ENCODE results near the gene OR5AC2. TPM values are rescaled to one million over a fixed set of nuclear protein-coding genes. Genes with fewer than 3 reads are reported as not detected.

Gene OR5AC2
- total RNA-seq, 3 donors from 2014 or later (not counting 1 experiment from before 2014, with no cell fraction given) = not detected

GRCh38 chr3:98049271-98049670, 37.7 kb upstream of the OR5AC2 start:
- intact Hi-C loops (cut with micrococcal nuclease) = no loop called here
- ATAC-seq (no peak), DNase-seq (no peak)
- no peak overlapping the region for H3K4me3 ChIP-seq (ENCODE audit: low read length)
- no peak for TF ChIP-seq CTCF (IDR thresholded peaks at IDR 0.05)
- no peak overlapping the region for H3K4me3 Mint-ChIP-seq
- H3K9me3 Mint-ChIP-seq = no peaks in the 10 kb centered on the region
- 93% methylated on average over 1 of the region's 1 CpG for WGBS (ENCODE audit: insufficient coverage)
- no peaks in the 10 kb centered on the region for H3K36me3 ChIP-seq (ENCODE audit: control insufficient read depth, insufficient read depth, low read length)
- no peaks in the 10 kb centered on the region for H3K27me3 ChIP-seq (ENCODE audit: control insufficient read depth, insufficient read depth, low read length)
- no peak overlapping the region for H3K27ac ChIP-seq (ENCODE audit: low read length)
- H3K27ac Mint-ChIP-seq = no peak overlapping the region
- H3K4me1 ChIP-seq (ENCODE audit: control insufficient read depth, insufficient read depth, low read length) = no peaks in the 10 kb centered on the region
- H3K27me3 Mint-ChIP-seq (ENCODE audit: low read depth in 2 of 2) = peaks cover 3 to 31% of the 10 kb centered on the region in 2 donors
- no peaks in the 10 kb centered on the region for H3K36me3 Mint-ChIP-seq
- H3K4me1 Mint-ChIP-seq = no peaks in the 10 kb centered on the region
- no peaks in the 10 kb centered on the region for H3K9me3 ChIP-seq (ENCODE audit: control insufficient read depth, insufficient read depth, low read length)

GRCh38 chr3:98056035-98056434, 30.9 kb upstream of the OR5AC2 start:
- TF ChIP-seq CTCF (IDR thresholded peaks at IDR 0.05) = no peak
- no peak for DNase-seq
- Histone ChIP-seq H3K27me3 (ENCODE audit: control insufficient read depth, insufficient read depth, low read length) (no peaks in the 10 kb centered on the region), H3K36me3 (ENCODE audit: control insufficient read depth, insufficient read depth, low read length) (no peaks in the 10 kb centered on the region), H3K27ac (ENCODE audit: low read length) (no peak overlapping the region), H3K9me3 (ENCODE audit: control insufficient read depth, insufficient read depth, low read length) (no peaks in the 10 kb centered on the region), H3K4me3 (ENCODE audit: low read length) (no peak overlapping the region), H3K4me1 (ENCODE audit: control insufficient read depth, insufficient read depth, low read length) (no peaks in the 10 kb centered on the region)
- Mint-ChIP-seq H3K36me3 (no peaks in the 10 kb centered on the region), H3K27ac (no peak overlapping the region), H3K9me3 (peaks cover 0 to 2% of the 10 kb centered on the region in 2 donors), H3K4me3 (no peak overlapping the region), H3K27me3 (ENCODE audit: low read depth in 2 of 2) (peaks cover 6 to 13% of the 10 kb centered on the region in 2 donors), H3K4me1 (no peaks in the 10 kb centered on the region)
- no peak for ATAC-seq
- intact Hi-C loops (cut with micrococcal nuclease) = no loop called here

GRCh38 chr3:98057631-98058030, 29.3 kb upstream of the OR5AC2 start:
- Histone ChIP-seq H3K4me1 (ENCODE audit: control insufficient read depth, insufficient read depth, low read length) (no peaks in the 10 kb centered on the region), H3K27me3 (ENCODE audit: control insufficient read depth, insufficient read depth, low read length) (no peaks in the 10 kb centered on the region), H3K27ac (ENCODE audit: low read length) (no peak overlapping the region), H3K9me3 (ENCODE audit: control insufficient read depth, insufficient read depth, low read length) (no peaks in the 10 kb centered on the region), H3K4me3 (ENCODE audit: low read length) (no peak overlapping the region), H3K36me3 (ENCODE audit: control insufficient read depth, insufficient read depth, low read length) (no peaks in the 10 kb centered on the region)
- ATAC-seq = no peak
- intact Hi-C loops (cut with micrococcal nuclease) = no loop called here
- DNase-seq = no peak
- peaks cover 7 to 13% of the 10 kb centered on the region in 2 donors for H3K27me3 Mint-ChIP-seq (ENCODE audit: low read depth in 2 of 2)
- no peaks in the 10 kb centered on the region for H3K4me1 Mint-ChIP-seq
- no peak overlapping the region for H3K4me3 Mint-ChIP-seq
- H3K27ac Mint-ChIP-seq = no peak overlapping the region
- H3K36me3 Mint-ChIP-seq = no peaks in the 10 kb centered on the region
- TF ChIP-seq CTCF (IDR thresholded peaks at IDR 0.05) = no peak
- H3K9me3 Mint-ChIP-seq = peaks cover 0 to 2% of the 10 kb centered on the region in 2 donors
- 100% methylated on average over 1 of the region's 1 CpG for WGBS (ENCODE audit: insufficient coverage)

GRCh38 chr3:98058244-98058960, 28.6 kb upstream of the OR5AC2 start:
- no peak overlapping the region for H3K4me3 ChIP-seq (ENCODE audit: low read length)
- no peak for ATAC-seq
- no peak overlapping the region for H3K27ac Mint-ChIP-seq
- H3K27me3 ChIP-seq (ENCODE audit: control insufficient read depth, insufficient read depth, low read length) = no peaks in the 10 kb centered on the region
- intact Hi-C loops (cut with micrococcal nuclease) = no loop called here
- H3K4me1 Mint-ChIP-seq = no peaks in the 10 kb centered on the region
- no peaks in the 10 kb centered on the region for H3K36me3 Mint-ChIP-seq
- peaks cover 0 to 2% of the 10 kb centered on the region in 2 donors for H3K9me3 Mint-ChIP-seq
- no peaks in the 10 kb centered on the region for H3K9me3 ChIP-seq (ENCODE audit: control insufficient read depth, insufficient read depth, low read length)
- no peaks in the 10 kb centered on the region for H3K36me3 ChIP-seq (ENCODE audit: control insufficient read depth, insufficient read depth, low read length)
- TF ChIP-seq CTCF (IDR thresholded peaks at IDR 0.05) = no peak
- H3K27ac ChIP-seq (ENCODE audit: low read length) = no peak overlapping the region
- WGBS (ENCODE audit: insufficient coverage) = 43% methylated on average over 5 of the region's 7 CpGs
- no peak for DNase-seq
- H3K4me3 Mint-ChIP-seq = no peak overlapping the region
- H3K27me3 Mint-ChIP-seq (ENCODE audit: low read depth in 2 of 2) = peaks cover 9 to 13% of the 10 kb centered on the region in 2 donors
- no peaks in the 10 kb centered on the region for H3K4me1 ChIP-seq (ENCODE audit: control insufficient read depth, insufficient read depth, low read length)
